ENCODE data around the gene ACAA2.

Gene ACAA2

GRCh38 chr18:49744376-49745008, 68.8 kb downstream of the ACAA2 start:
- DNase-seq (ENCODE audit: extremely low read depth in 1 of 2, low read depth in 1 of 2) = no peak

- no peak for DNase-seq (ENCODE audit: extremely low read depth in 1 of 2, low read depth in 1 of 2)
These were observed 70.2 kb downstream of the ACAA2 start for GRCh38 chr18:49743117-49743567.

GRCh38 chr18:49742316-49743116, 70.8 kb downstream of the ACAA2 start:
- DNase-seq (ENCODE audit: extremely low read depth in 1 of 2, low read depth in 1 of 2) = no peak

- no peak for DNase-seq (ENCODE audit: extremely low read depth in 1 of 2, low read depth in 1 of 2)
These were observed 74.1 kb downstream of the ACAA2 start for GRCh38 chr18:49739275-49739674.

GRCh38 chr18:49738721-49739120, 74.6 kb downstream of the ACAA2 start:
- DNase-seq (ENCODE audit: extremely low read depth in 1 of 2, low read depth in 1 of 2) = no peak

GRCh38 chr18:49734836-49735235, 78.5 kb downstream of the ACAA2 start:
- no peak for DNase-seq (ENCODE audit: extremely low read depth in 1 of 2, low read depth in 1 of 2)

GRCh38 chr18:49733896-49734585, 79.3 kb downstream of the ACAA2 start:
- no peak for DNase-seq (ENCODE audit: extremely low read depth in 1 of 2, low read depth in 1 of 2)

- DNase-seq (ENCODE audit: extremely low read depth in 1 of 2, low read depth in 1 of 2) = no peak
These were observed 80.0 kb downstream of the ACAA2 start for GRCh38 chr18:49733321-49733720.

All from activated CD8-positive, alpha-beta memory T cell treated with anti-CD3 and anti-CD28 coated beads for 1 hour (primary cell).